ENCODE results near the gene BUD23.
"Not testable (repeated sequence)": the region's sequence is repeated elsewhere in the genome, so short reads cannot be mapped to it uniquely, and the experiment has no call there.

BUD23 gene, protein sequence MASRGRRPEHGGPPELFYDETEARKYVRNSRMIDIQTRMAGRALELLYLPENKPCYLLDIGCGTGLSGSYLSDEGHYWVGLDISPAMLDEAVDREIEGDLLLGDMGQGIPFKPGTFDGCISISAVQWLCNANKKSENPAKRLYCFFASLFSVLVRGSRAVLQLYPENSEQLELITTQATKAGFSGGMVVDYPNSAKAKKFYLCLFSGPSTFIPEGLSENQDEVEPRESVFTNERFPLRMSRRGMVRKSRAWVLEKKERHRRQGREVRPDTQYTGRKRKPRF

DNA sequence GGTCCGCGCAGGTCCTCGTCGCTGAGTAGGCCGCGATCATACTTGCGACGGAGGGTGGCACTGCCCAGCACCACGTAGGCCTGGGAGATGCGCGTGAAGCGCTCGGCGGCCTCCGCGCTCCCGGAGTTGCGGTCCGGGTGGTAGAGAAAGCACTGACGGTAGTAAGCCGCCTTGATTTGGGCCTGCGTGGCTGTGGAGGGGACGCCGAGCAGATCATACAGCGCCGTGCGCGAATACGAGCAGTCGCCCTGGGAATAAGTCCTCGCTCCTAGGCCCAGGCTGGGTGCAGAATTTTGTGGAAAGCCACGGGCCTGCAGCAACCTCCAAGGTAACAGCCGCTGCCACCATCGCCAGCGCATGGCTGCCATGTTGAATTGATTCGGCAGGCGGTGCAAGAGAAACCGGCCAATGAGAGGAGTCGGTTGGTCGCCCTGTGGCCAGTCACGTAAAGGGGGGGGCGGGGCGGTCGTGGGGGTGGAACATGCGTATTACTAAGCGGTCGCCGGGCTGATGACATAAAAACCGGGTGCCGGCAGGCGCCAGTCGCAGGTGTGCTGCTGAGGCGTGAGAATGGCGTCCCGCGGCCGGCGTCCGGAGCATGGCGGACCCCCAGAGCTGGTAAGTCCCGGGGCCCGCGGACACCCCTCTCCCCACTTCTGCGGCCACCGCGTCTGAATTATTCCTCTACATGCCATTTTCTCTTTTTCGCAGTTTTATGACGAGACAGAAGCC lies at the start of gene BUD23, which contains the start of gene DNAJC30:
Gene BUD23 (plus strand): TSS at position 542 of the 732 bp plus-strand sequence. CDS start 29 bp downstream, at position 571.
Gene DNAJC30 (minus strand): TSS at position 398 of the 732 bp plus-strand sequence. CDS start 30 bp downstream, at position 368.
- peak; percentile 97 for DNase-seq (ENCODE audit: insufficient read length, low spot score)
- peak; percentile 95 for FAIRE-seq

DNA sequence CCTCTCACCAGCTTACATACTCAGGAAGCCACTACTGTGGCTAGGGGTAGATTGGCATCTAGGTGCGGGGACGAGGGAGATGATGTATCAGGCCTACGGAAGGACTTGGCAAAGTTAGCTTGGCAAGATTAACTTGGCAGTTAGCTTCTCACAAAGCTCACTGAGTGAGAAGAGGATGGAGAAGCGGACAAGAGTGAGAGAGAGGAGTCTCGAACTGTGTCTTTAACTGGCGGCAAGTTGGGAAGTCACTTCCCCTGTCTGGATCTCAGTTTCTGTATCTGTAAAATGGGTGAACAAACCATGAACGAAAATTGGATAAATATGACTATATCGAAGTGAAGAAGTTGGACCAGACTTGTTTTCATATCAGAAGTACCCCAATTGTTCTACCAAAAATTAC lies 49.6 kb upstream of the BUD23 start:
- no peak for DNase-seq (ENCODE audit: insufficient read length, low spot score)
- FAIRE-seq: no peak

DNA sequence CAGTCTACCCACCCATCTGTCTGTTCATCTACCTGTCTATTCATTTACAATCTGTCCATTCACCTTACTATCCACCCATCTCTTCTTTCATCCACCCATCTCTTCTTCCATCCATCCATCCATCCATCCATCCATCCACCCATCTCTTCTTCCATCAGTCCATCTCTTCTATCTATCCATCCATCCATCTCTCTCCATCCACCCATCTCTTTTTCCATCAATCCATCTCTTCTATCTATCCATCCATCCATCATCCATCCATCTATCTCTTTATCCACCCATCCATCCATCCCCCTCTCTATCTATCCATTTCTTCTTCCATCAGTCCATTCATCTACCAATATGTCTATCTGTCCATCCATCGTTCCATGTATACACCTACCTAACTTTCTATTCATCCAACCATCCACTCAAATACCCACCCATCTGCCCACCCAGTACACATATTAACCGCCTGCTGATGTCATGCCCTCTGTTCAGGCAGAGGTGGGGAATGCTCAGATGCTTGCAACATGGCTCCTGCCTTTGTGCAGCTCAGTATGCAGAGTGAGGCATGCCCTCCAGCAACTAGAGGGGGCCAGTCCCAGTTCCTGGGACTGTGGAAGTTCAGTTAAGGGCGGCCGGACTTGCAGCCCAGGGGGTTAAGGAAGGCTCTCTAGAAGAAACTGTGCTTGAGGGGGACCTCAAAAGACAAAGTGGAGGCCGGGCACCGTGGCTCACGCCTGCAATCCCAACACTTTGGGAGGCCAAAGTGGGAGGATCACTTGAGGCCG lies 47.8 kb upstream of the BUD23 start:
- DNase-seq (ENCODE audit: insufficient read length, low spot score) (no peak), FAIRE-seq (no peak)

DNA sequence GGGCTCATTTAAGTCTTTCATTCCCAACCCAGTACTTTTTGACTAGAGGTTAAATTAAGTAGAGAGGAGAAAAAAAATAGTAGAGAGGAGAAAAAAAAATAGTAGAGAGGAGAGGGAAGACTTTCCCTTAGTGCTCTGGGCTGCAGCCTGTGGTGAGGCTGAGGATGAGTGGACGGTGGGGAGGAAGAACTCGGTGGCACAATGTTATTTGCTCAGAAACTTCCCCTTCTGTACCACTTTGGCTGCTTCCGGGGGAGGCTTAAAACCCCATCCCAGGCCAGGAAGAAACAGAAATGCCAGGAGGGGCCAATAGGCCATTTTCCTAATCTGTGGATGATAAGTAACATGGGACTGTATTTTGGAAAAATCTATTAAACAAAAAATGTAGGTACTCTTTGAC lies 44.5 kb upstream of the BUD23 start:
- FAIRE-seq (no peak), DNase-seq (ENCODE audit: insufficient read length, low spot score) (no peak)

DNA sequence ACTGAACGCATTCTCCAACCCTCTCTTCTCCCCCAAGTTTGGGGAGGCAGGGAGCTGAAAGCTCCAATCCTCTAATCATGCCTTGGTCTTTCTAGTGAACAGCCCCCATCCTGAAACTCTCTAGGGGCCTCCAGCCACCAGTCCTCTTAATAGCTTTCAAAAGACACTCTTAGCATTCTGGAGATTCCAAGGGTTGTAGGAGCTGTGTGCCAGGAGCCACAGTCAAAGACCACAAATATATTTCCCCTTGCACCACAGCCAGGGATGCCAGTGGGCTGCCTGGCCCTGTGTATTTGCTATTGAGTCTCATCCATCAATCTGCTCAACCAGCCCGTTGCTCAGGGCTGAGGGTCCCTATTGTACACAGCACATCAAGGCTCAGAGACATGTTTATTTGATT lies 40.6 kb upstream of the BUD23 start:
- FAIRE-seq (no peak), DNase-seq (ENCODE audit: insufficient read length, low spot score) (no peak)

DNA sequence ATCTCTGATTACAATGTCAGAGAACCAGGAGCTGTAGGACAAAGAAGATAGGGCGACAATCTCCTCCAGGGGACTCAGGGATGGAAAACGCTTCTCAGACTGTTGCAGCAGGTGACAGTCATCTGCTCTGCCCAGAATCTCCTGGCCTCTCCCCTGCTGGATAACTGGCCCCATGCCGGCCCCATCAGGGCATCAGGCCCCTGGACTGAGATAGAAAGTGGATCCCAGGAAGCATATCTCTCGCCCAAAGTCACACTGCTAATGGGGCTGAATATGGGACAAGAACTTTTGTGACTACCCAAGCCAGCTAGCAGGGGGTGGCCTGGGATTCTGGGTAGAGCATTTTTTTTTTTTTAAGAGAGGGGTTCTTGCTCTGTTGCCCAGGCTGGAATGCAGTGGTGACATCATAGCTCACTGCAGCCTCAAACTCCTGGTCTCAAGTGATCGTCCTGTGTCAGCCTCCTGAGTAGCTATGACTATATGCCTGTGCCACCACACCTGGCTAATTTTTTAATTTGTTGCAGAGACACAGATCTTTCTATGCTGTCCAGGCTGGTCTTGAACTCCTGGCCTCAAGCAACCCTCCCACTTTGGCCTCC lies 38.6 kb upstream of the BUD23 start:
- no peak for FAIRE-seq
- DNase-seq (ENCODE audit: insufficient read length, low spot score): no peak

DNA sequence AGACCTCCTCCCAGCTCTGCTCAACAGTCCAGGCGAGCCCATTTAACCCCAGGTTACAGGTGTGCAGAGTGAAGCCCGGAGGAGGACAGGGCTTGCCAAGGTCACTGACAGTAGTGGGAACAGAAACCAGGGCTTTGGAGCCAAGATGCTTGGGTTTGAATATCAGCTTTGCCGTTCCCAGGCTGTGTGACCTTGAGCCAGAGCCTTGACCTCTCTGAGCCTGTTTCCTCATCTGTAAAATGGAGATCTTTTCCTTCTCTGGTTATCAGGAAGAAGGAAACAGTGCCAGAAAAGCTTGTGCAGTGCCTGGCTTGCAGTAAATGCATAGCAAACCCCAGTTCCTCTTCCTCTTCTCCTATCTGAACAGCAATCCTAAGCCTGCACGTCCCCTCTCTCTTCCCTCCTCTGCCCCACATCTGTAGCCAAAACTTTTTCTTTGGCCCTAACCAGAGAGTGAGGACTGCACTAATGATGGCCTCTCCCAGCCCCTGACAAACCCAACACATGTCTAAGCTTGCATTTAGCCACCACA lies 37.7 kb upstream of the BUD23 start:
- DNase-seq (ENCODE audit: insufficient read length, low spot score) (no peak), FAIRE-seq (no peak)

DNA sequence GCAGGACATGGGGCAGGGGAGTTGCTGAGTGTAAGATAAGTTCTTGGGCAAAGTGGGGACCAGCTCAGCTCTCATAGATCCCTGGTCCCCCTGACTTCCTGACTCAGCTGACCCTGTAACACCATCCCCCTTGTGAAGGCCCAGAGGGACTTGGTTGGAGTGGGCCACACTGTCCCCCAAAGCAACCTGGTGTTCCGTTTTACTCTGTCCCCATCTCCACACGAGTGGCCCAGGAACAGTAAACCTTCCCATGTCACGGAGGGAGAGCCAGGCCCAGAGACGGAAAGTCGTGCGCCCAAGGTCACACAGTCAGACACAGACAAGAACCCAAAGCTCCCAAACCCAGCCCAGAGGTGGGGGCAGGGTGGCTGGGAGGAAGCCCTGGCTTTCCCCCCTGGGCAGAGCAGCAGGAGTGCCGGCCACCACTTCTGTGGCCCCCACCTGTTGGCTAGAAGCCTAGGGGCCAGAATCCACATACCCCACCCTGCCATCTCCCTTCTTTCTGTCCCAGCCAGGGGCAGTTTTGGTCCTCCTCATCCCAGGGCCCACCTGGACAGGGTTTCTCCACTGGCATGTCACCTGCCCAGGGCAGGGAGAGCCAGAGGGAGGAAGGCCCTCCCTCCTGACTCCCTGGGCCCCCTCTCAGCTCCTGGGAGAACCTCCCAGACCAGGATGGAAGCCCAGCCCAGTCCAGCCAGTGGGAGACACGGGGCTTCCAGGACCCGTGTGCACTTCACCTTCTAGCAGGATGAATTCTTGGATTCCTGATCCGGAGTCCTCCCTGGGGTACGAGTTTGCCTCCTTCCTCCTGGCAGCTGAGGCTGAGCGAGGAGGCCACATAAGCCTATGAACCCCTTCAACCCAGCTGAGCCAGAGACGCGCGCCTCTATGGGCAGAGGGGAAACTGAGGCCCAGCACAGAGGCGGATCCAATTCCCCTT lies 36.3 kb upstream of the BUD23 start:
- DNase-seq (ENCODE audit: insufficient read length, low spot score) (no peak), FAIRE-seq (no peak)

DNA sequence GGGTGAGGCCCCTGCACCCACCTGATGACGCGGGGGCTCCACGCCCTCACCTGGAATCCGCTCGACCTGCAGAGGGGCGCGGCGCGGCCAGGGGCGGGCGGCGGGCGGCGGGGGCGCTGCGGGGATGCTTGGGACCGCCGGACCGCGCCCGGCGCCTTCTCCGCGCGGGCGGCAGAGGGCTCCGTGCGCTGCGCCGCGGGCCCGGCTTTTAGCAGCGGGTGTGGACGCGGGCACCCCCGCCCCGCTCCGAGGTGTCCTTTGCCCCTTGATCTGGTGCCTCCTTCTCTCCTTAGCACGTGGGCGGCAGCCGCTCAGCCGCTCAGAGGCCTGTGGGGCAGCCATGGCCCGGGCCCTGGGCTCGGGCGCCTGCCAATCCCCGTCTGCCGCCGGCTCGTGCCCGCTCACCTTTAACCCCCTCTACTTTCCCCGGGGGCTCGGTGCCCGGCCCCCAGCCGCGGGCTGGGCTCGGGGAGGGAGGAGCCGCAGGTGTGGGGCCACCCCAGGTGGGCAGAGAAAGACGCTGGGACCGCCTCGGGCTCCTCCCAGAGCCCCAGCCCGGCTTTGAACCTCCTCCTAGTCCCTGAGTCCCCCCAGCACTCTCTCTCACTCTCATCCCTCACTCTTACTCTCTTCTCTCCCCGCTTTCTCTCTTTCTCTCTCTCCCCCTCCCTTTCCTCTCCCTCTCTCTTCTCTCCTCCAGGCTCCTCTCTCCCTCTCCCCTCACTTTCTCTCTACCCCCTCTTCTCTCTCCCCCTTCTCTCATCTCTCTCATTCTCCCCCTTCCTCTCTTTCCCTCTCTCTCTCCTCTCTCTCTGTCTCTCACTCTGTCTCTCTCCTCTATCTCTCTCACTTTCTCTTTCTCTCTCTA lies 35.4 kb upstream of the BUD23 start:
- no peak for FAIRE-seq
- no peak for DNase-seq (ENCODE audit: insufficient read length, low spot score)

DNA sequence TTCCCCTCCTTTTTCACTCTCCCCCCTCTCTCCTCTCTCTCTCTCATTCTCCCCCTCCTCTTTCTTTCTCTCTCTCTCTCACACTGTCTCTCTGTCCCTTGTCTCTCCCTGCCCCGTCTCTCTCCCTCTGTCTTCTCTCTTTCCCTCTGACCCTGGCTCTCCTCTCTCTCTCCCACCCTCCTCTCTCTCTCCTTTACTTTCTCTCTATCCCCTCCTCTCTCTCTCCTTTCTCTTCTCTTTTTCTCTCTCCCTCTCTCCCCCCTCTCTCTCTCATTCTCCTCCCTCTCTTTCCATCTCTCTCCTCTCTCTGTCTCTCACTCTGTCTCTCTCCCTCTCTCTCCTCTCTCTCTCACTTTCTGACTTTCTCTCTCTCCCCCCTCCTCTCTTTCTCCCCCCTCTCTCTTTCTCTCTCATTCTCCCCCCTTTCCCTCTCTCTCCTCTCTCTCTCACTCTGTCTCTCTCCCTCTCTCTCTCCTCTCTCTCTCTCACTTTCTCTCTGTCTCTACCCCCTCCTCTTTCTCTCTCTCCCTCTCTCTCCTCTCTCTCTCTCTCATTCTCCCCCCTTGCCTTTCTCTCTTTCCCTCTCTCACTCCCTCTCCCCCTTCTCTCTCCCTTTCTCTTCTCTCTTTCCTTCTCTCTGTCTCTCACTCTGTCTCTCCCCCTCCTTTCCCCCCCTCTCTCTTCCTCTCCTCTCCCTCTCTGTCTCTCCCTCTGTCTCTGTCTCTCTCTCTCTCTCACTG lies 34.6 kb upstream of the BUD23 start:
- DNase-seq (ENCODE audit: insufficient read length, low spot score) (no peak), FAIRE-seq (no peak)

DNA sequence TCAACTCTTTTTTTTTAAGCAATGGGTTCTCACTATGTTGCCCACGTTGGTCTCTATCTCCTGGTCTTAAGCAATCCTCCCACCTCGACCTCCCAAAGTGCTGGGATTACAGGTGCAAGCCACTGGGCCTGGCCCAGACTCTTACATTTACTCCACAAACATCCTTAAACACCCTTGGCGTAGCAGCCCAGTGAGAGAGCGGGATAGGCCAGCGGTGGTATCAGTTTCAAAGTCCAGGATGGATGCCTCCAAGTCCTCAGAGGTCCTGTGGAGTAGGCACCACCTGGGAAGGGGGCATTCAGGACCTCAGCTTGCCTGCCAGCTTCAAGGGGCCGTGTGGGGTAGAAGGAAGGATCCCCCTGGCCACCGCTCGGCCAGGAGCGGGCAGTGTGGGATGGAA lies 33.8 kb upstream of the BUD23 start:
- no peak for FAIRE-seq
- DNase-seq (ENCODE audit: insufficient read length, low spot score): no peak

DNA sequence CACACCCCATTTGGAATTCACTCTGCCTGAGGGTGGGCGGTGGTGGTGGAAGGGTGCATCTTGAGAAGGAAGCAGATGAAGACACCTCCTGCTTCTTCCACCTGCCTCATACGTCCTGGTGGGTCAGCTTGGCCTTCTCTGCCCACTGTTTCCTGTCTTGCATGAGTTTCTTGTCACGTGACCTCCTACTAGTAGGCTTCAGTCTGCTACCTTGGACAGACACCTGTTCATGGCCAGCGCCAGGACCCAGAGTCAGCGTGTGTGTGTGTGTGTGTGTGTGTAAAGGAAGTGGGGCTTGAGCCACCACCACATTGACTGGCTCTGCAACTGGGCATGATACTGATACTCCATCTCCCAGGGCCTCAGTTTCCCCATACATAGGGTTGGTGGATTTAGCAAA lies 32.9 kb upstream of the BUD23 start:
- no peak for FAIRE-seq

DNA sequence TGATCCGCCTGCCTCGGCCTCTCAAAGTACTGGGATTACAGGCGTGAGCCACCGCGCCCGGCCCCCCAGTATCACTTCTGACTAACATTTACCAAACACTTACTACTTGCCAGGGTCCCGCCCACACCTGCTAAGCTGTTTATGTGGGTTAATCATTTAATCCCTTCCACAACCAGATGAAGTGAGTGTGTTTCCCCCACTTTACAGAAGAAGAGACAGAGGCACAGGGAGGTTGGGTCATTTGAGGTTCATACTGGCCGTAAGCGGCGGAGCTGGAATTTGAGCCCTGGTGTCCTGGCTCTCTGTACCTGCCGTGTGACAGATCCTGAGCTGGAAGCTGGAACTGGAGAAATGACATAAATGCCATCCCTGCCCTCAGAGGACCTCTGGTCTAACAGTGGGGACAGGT lies 30.9 kb upstream of the BUD23 start:
- no peak for DNase-seq (ENCODE audit: insufficient read length, low spot score)
- no peak for FAIRE-seq

More for the DNA sequence above, 32.9 kb upstream of the BUD23 start:
- no peak for DNase-seq (ENCODE audit: insufficient read length, low spot score)

DNA sequence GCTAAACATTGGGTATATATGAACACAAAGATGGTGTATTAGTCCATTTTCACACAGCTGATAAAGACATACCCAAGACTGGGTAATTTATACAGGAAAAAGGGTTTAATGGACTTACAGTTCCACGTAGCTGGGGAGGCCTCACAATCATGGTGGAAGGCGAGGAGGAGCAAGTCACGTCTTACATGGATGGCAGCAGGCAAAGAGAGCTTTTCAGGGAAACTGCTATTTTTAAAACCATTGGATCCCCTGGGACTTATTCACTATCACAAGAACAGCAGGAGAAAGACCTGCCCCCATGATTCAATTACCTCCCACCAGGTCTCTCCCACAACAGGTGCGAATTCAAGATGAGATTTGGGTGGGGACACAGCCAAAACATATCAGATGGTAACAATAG lies 28.1 kb upstream of the BUD23 start:
- not testable (repeated sequence) for FAIRE-seq; DNase-seq (ENCODE audit: insufficient read length, low spot score)

DNA sequence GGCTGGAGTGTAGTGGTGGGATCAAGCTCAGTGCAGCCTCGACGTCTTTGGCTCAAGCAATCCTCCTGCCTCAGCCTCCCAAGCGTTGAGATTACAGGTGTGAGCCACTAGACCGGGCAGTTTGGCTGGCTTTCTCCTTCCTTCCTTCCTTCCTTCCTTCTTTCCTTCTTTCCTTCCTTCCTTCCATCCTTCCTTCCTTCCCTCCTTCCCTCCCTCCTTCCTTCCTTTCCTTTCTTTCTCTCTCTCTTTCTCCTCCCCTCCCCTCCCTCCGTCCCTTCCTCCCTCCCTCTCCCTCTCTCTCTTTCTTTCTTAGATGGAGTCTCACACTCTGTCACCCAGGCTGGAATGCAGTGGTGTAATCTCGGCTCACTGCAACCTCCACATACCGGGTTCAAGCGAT lies 23.4 kb upstream of the BUD23 start:
- DNase-seq (ENCODE audit: insufficient read length, low spot score) (no peak), FAIRE-seq (no peak)

DNA sequence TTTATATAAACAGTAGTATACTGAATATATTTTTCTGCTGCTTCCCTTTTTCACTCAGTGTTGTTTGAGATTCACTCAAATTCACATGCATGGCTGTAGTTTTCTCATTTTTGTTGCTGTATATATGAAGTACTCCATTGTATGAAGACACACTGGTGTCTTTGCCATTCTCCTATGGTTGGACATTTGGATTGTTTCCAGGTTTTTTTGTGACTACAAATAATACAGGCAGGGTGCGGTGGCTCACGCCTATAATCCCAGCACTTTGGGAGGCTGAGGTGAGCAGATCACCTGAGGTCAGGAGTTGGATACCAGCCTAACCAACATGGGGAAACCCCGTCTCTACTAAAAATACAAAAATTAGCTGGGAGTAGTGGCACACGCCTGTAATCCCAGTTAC lies 22.8 kb upstream of the BUD23 start:
- FAIRE-seq; DNase-seq (ENCODE audit: insufficient read length, low spot score): not testable (repeated sequence)

DNA sequence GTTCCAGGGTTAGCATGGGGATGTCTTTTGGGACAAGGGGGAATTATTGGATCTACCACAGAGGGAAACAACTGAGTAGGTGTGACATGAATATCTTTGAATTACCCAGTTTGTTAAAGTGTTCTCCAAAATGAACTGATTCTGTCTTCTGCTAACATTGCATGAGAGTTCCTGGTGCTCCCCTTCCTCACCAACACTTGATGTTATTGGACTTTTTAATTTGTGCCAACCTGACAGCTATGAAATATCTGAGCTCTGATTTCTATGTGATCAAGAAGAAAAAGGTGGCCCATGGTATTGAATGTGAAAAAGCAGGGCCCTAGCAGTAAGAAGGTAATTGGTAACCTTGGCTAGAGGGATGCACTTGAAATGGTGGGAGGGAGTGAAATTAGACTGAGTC lies 20.4 kb upstream of the BUD23 start:
- no peak for FAIRE-seq
- DNase-seq (ENCODE audit: insufficient read length, low spot score): no peak
